GM21737 (cell line): ENCODE results near the gene RBBP6.
"Not testable (repeated sequence)": the region's sequence is repeated elsewhere in the genome, so short reads cannot be mapped to it uniquely, and the experiment has no call there.

Experiments
- ATAC-seq: cut with Tn5 transposase; IDR thresholded peaks from one replicate; pipeline ENCODE4 v1.9.1; 2021; ENCODE audit warnings: mild to moderate bottlenecking, moderate library complexity; ENCODE audit not compliant: unreplicated experiment

Gene RBBP6

GRCh38 chr16:24555346-24555872 lies 16.0 kb downstream of the RBBP6 start:
- ATAC-seq, result no peak

GRCh38 chr16:24562811-24563210 lies 23.4 kb downstream of the RBBP6 start:
- no peak for ATAC-seq

GRCh38 chr16:24568392-24568791 lies 29.0 kb downstream of the RBBP6 start:
- no peak for ATAC-seq

- no peak for ATAC-seq
These were observed 31.7 kb downstream of the RBBP6 start for GRCh38 chr16:24571096-24571495.

- ATAC-seq, result no peak
These were observed 32.7 kb downstream of the RBBP6 start for GRCh38 chr16:24572069-24572468.

GRCh38 chr16:24573141-24573540 lies 33.8 kb downstream of the RBBP6 start:
- ATAC-seq, result no peak

GRCh38 chr16:24574515-24575485 lies 35.4 kb downstream of the RBBP6 start:
- ATAC-seq, result not testable (repeated sequence)

GRCh38 chr16:24575791-24576190 lies 36.4 kb downstream of the RBBP6 start:
- not testable (repeated sequence) for ATAC-seq

- ATAC-seq, result no peak
These were observed 37.8 kb downstream of the RBBP6 start for GRCh38 chr16:24577167-24577566.

- no peak for ATAC-seq
These were observed 41.3 kb downstream of the RBBP6 start for GRCh38 chr16:24580665-24581064.

- ATAC-seq, result no peak
These were observed 44.1 kb downstream of the RBBP6 start for GRCh38 chr16:24583494-24583893.

- no peak for ATAC-seq
These were observed 50.6 kb downstream of the RBBP6 start for GRCh38 chr16:24589997-24590396.

GRCh38 chr16:24598777-24599437 lies 59.5 kb downstream of the RBBP6 start:
- no peak for ATAC-seq

- ATAC-seq, result no peak
These were observed 70.0 kb downstream of the RBBP6 start for GRCh38 chr16:24609417-24609739.

- no peak for ATAC-seq
These were observed 70.5 kb downstream of the RBBP6 start for GRCh38 chr16:24609740-24610415.

GRCh38 chr16:24610416-24610755 lies 71.0 kb downstream of the RBBP6 start:
- ATAC-seq, result no peak

- no peak for ATAC-seq
These were observed 71.9 kb downstream of the RBBP6 start for GRCh38 chr16:24611310-24611709.

GRCh38 chr16:24612656-24613055 lies 73.3 kb downstream of the RBBP6 start:
- no peak for ATAC-seq

- ATAC-seq, result not testable (repeated sequence)
These were observed 73.9 kb downstream of the RBBP6 start for GRCh38 chr16:24613267-24613666.

GRCh38 chr16:24617502-24617901 lies 78.1 kb downstream of the RBBP6 start:
- ATAC-seq, result no peak
